WTC11 (cell line): ENCODE data around the gene ANKK1.

Source experiments
- ATF2 ChIP-seq: sonication (generic); formaldehyde crosslinking; IDR thresholded peaks from 2 replicates; pipeline ENCODE4 v1.8.1; 2022; ENCODE audit warnings: low read depth, missing genetic modification reagents, borderline replicate concordance
- CTCF ChIP-seq: fragments of 200-600 bp; IDR thresholded peaks from 2 replicates; pipeline ENCODE4 v1.8.0; 2022; ENCODE audit warnings: antibody characterized with exemption
- FOXJ3 ChIP-seq: sonication (generic); formaldehyde crosslinking; IDR thresholded peaks from 2 replicates; pipeline ENCODE4 v1.9.0; 2021; ENCODE audit warnings: missing genetic modification reagents, mild to moderate bottlenecking, borderline replicate concordance
- IRF1 ChIP-seq: sonication (generic); formaldehyde crosslinking; IDR thresholded peaks from 2 replicates; pipeline ENCODE4 v1.8.0; 2023; ENCODE audit warnings: missing genetic modification reagents
- TEAD4 ChIP-seq: sonication (generic); formaldehyde crosslinking; IDR thresholded peaks from 2 replicates; pipeline ENCODE4 v1.8.0; 2022; ENCODE audit warnings: mild to moderate bottlenecking, missing genetic modification reagents
- TF ChIP-seq, protein P1 (sequence below): sonication (generic); formaldehyde crosslinking; IDR thresholded peaks from 2 replicates; pipeline ENCODE4 v1.8.0; 2022; ENCODE audit warnings: mild to moderate bottlenecking, missing genetic modification reagents
- TF ChIP-seq, protein P2 (sequence below): sonication (generic); formaldehyde crosslinking; IDR thresholded peaks from 2 replicates; pipeline ENCODE4 v1.8.0; 2023; ENCODE audit warnings: mild to moderate bottlenecking, missing genetic modification reagents

DNA sequence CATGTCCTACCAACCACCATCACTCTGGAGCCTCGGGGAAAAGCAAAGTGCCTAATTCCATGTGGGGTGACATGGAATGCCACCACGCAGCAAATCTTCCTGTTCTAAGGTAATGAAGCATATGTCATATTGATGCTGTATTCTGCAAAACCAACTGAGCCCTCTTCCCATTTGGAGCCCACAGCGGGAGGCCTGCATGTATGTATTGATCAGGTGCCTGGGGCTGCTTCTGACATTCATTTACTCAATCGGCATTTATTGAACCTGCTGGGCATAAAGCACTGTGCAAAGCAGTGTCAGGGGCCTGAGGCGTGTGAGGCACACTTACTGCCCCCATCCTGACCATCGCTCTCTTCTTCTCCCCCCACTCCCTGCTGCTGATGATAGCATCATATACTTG, 39.1 kb downstream of the ANKK1 start:
- TF ChIP-seq, protein P1, sequence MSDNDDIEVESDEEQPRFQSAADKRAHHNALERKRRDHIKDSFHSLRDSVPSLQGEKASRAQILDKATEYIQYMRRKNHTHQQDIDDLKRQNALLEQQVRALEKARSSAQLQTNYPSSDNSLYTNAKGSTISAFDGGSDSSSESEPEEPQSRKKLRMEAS (CRISPR knock-in tag): no peak
- TF ChIP-seq FOXJ3 (no peak), CTCF (no peak), IRF1 (CRISPR knock-in tag) (no peak), TEAD4 (no peak), ATF2 (CRISPR knock-in tag) (no peak)
- TF ChIP-seq, protein P2, sequence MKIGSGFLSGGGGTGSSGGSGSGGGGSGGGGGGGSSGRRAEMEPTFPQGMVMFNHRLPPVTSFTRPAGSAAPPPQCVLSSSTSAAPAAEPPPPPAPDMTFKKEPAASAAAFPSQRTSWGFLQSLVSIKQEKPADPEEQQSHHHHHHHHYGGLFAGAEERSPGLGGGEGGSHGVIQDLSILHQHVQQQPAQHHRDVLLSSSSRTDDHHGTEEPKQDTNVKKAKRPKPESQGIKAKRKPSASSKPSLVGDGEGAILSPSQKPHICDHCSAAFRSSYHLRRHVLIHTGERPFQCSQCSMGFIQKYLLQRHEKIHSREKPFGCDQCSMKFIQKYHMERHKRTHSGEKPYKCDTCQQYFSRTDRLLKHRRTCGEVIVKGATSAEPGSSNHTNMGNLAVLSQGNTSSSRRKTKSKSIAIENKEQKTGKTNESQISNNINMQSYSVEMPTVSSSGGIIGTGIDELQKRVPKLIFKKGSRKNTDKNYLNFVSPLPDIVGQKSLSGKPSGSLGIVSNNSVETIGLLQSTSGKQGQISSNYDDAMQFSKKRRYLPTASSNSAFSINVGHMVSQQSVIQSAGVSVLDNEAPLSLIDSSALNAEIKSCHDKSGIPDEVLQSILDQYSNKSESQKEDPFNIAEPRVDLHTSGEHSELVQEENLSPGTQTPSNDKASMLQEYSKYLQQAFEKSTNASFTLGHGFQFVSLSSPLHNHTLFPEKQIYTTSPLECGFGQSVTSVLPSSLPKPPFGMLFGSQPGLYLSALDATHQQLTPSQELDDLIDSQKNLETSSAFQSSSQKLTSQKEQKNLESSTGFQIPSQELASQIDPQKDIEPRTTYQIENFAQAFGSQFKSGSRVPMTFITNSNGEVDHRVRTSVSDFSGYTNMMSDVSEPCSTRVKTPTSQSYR (CRISPR knock-in tag): no peak
